HEK293 (cell line): Measurements from ENCODE around the gene IDI2.
"Not testable (repeated sequence)": the region's sequence is repeated elsewhere in the genome, so short reads cannot be mapped to it uniquely, and the experiment has no call there.

ENCODE experiments used
- CTCF ChIA-PET: fragments of 350-600 bp; formaldehyde crosslinking; extraction: SDS; loops from one replicate; lab custom pipeline; 2021; ENCODE audit warnings: antibody characterized with exemption; lab: Yijun Ruan, JAX
- POLR2A ChIA-PET: fragments of 300-600 bp; formaldehyde crosslinking; extraction: SDS; loops from one replicate; lab custom pipeline; 2020; ENCODE audit warnings: antibody characterized with exemption, inconsistent platforms; lab: Yijun Ruan, JAX
- H3K27ac ChIP-seq: fragments of 200-500 bp; sonication (Bioruptor generic); 2 replicates; pipeline ENCODE4 v1.5.1; 2014; ENCODE audit warnings: low read depth, low read length, control low read depth, inconsistent platforms; ENCODE audit errors: extremely low read depth
- H3K36me3 ChIP-seq, 2 experiments: fragments of 200-500 bp in 1 of 2; sonication (Bioruptor generic) in 1 of 2; 1 replicate in 1 of 2; 2 replicates in 1 of 2; pipeline ENCODE4 v1.5.1; 2014 to 2017; ENCODE audit warnings: inconsistent platforms in 2 of 2, low read length in 2 of 2; ENCODE audit not compliant: control insufficient read depth in 2 of 2, insufficient read depth in 1 of 2
- H3K4me1 ChIP-seq: fragments of 200-500 bp; sonication (Bioruptor generic); 2 replicates; pipeline ENCODE4 v1.5.1; 2014; ENCODE audit warnings: mild to moderate bottlenecking, low read length, inconsistent platforms; ENCODE audit not compliant: control insufficient read depth, insufficient read depth
- H3K4me3 ChIP-seq: 2 replicates; pipeline ENCODE4 v1.5.1; 2011; ENCODE audit warnings: low read depth, mild to moderate bottlenecking, control low read depth, low read length, moderate library complexity
- H3K9me3 ChIP-seq: fragments of 200-500 bp; sonication (Bioruptor generic); 2 replicates; pipeline ENCODE4 v1.5.1; 2014; ENCODE audit warnings: low read depth, low read length, inconsistent platforms; ENCODE audit not compliant: control insufficient read depth, insufficient read depth
- EGR2 ChIP-seq: fragments of 450-650 bp; formaldehyde crosslinking; IDR thresholded peaks from 2 replicates; pipeline ENCODE4 v1.5.1; 2016; ENCODE audit warnings: low read depth, missing biosample characterization, missing genetic modification characterization
- GLI2 ChIP-seq: fragments of 450-650 bp; formaldehyde crosslinking; IDR thresholded peaks from 2 replicates; pipeline ENCODE4; 2017; ENCODE audit warnings: missing biosample characterization, missing genetic modification characterization, low read depth, borderline replicate concordance
- HOXD13 ChIP-seq: sonication (generic); formaldehyde crosslinking; IDR thresholded peaks from 2 replicates; pipeline ENCODE4 v1.8.0; 2022; ENCODE audit warnings: missing genetic modification reagents, borderline replicate concordance
- PRDM10 ChIP-seq: fragments of 450-650 bp; formaldehyde crosslinking; IDR thresholded peaks from 2 replicates; pipeline ENCODE4 v1.5.1; 2016; ENCODE audit warnings: missing biosample characterization, missing genetic modification characterization
- RBAK ChIP-seq: fragments of 450-650 bp; formaldehyde crosslinking; IDR thresholded peaks from 2 replicates; pipeline ENCODE4 v1.5.1; 2016; ENCODE audit warnings: missing biosample characterization, missing genetic modification characterization
- ZFHX2 ChIP-seq: fragments of 450-650 bp; formaldehyde crosslinking; conservative IDR thresholded peaks from 2 replicates; pipeline ENCODE4 v1.5.1; 2016; ENCODE audit warnings: missing biosample characterization, missing genetic modification characterization
- ZNF10 ChIP-seq: fragments of 450-650 bp; formaldehyde crosslinking; IDR thresholded peaks from 2 replicates; pipeline ENCODE4 v1.5.1; 2017; ENCODE audit warnings: missing biosample characterization, missing genetic modification characterization
- ZNF155 ChIP-seq: fragments of 450-650 bp; formaldehyde crosslinking; IDR thresholded peaks from 2 replicates; pipeline ENCODE4 v1.5.1; 2016; ENCODE audit warnings: missing biosample characterization, missing genetic modification characterization
- ZNF174 ChIP-seq: fragments of 450-650 bp; formaldehyde crosslinking; IDR thresholded peaks from 2 replicates; pipeline ENCODE4 v1.5.0; 2017; ENCODE audit warnings: missing biosample characterization, mild to moderate bottlenecking, missing genetic modification characterization
- ZNF335 ChIP-seq: fragments of 450-650 bp; formaldehyde crosslinking; conservative IDR thresholded peaks from 2 replicates; pipeline ENCODE4 v1.5.1; 2016; ENCODE audit warnings: missing biosample characterization, missing genetic modification characterization
- ZNF350 ChIP-seq: fragments of 450-650 bp; formaldehyde crosslinking; IDR thresholded peaks from 2 replicates; pipeline ENCODE4 v1.5.0; 2017; ENCODE audit warnings: missing biosample characterization, mild to moderate bottlenecking, missing genetic modification characterization
- ZNF391 ChIP-seq: fragments of 450-650 bp; formaldehyde crosslinking; IDR thresholded peaks from 2 replicates; pipeline ENCODE4 v1.5.1; 2016; ENCODE audit warnings: low read depth, missing biosample characterization, missing genetic modification characterization, borderline replicate concordance
- ZNF558 ChIP-seq: fragments of 450-650 bp; formaldehyde crosslinking; IDR thresholded peaks from 2 replicates; pipeline ENCODE4 v1.5.1; 2016; ENCODE audit warnings: missing biosample characterization, missing genetic modification characterization
- ZNF654 ChIP-seq: fragments of 450-650 bp; formaldehyde crosslinking; IDR thresholded peaks from 2 replicates; pipeline ENCODE4 v1.5.1; 2016; ENCODE audit warnings: low read depth, missing biosample characterization, missing genetic modification characterization
- ZNF660 ChIP-seq: fragments of 450-650 bp; IDR thresholded peaks from 2 replicates; pipeline ENCODE4 v1.5.1; 2018; ENCODE audit warnings: missing biosample characterization, mild to moderate bottlenecking, missing genetic modification characterization
- ZNF768 ChIP-seq: fragments of 450-650 bp; formaldehyde crosslinking; IDR thresholded peaks from 2 replicates; pipeline ENCODE4 v1.5.1; 2018; ENCODE audit warnings: missing biosample characterization, mild to moderate bottlenecking, missing genetic modification characterization
- ZNF776 ChIP-seq: fragments of 450-650 bp; formaldehyde crosslinking; IDR thresholded peaks from 2 replicates; pipeline ENCODE4 v1.5.0; 2017; ENCODE audit warnings: missing biosample characterization, missing genetic modification characterization, borderline replicate concordance
- ZNF830 ChIP-seq: fragments of 450-650 bp; IDR thresholded peaks from 2 replicates; pipeline ENCODE4 v1.5.0; 2018; ENCODE audit warnings: missing biosample characterization, missing genetic modification characterization, low read depth, mild to moderate bottlenecking, moderate library complexity
- TF ChIP-seq, protein P1 (sequence below): fragments of 450-650 bp; formaldehyde crosslinking; IDR thresholded peaks from 2 replicates; pipeline ENCODE4 v1.5.1; 2016; ENCODE audit warnings: missing biosample characterization, missing genetic modification characterization

IDI2 gene

GRCh38 chr10:1011696-1012095, 14.0 kb downstream of the IDI2 start (continued):
- TF ChIP-seq PRDM10 (tag by site-specific recombination): no peak

DNA sequence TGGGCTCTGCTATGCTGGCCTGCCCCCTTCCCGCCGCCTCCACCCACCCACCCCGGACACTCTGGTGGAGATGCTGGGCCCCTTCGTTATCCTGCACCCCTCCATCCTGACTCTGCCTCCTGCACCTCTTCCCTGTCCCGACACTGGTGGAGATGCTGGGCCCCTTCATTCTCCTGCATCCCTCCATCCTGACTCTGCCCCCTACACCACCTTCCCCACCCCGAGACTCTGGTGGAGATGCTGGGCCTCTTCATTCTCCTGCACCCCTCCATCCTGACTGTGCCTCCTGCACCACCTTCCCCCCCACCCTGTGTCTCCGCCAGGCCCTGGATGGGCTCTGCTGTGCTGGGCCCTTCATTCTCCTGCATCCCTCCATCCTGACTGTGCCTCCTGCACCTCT, 15.0 kb downstream of the IDI2 start:
- H3K36me3 ChIP-seq: peaks cover 54 to 92% of the 10 kb centered on the region in 2 experiments

DNA sequence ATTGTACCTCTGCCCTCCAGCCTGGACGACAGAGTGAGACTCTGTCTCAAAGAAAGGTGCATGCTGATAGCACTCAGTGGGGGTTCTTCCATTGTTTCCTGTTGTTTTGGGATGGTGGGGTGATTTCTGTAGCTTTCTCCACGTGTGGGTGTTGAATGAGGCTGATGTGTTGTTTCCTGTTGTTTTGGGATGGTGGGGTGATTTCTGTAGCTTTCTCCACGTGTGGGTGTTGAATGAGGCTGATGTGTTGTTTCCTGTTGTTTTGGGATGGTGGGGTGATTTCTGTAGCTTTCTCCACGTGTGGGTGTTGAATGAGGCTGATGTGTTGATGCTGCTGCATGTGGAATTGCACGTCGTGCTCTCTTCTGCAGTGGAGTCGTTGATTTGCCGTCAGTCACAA, 15.7 kb downstream of the IDI2 start:
- H3K4me3 ChIP-seq, H3K27ac ChIP-seq, H3K4me1 ChIP-seq, H3K9me3 ChIP-seq, POLR2A ChIA-PET: not testable (repeated sequence)
- peak; percentile 69; the same call in 1 of the 2 replicates for TF ChIP-seq EGR2 (tag by site-specific recombination)
- TF ChIP-seq ZFHX2 (tag by site-specific recombination): peak; percentile 55
- H3K36me3 ChIP-seq: peaks cover 60 to 94% of the 10 kb centered on the region in 2 experiments
- CTCF ChIA-PET: interaction anchor here (0.7 kb wide), 1 partner anchor 28 kb away, joined by 3 read pairs; no protein-coding TSS in a partner anchor

More for the DNA sequence above, 15.0 kb downstream of the IDI2 start:
- no peak for TF ChIP-seq ZNF350
- no peak for TF ChIP-seq ZNF155
- TF ChIP-seq ZNF654 (tag by site-specific recombination): no peak
- TF ChIP-seq ZNF174: no peak
- TF ChIP-seq ZNF335 (tag by site-specific recombination): no peak
- no peak for TF ChIP-seq ZNF10 (tag by site-specific recombination)
- TF ChIP-seq ZNF768 (tag by site-specific recombination): no peak
- no peak for TF ChIP-seq ZNF558 (tag by site-specific recombination)
- TF ChIP-seq, protein P1, sequence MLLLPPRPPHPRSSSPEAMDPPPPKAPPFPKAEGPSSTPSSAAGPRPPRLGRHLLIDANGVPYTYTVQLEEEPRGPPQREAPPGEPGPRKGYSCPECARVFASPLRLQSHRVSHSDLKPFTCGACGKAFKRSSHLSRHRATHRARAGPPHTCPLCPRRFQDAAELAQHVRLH (tag by site-specific recombination): no peak
- TF ChIP-seq ZNF660: no peak
- TF ChIP-seq ZNF830 (tag by site-specific recombination): no peak
- no peak for TF ChIP-seq EGR2 (tag by site-specific recombination)
- no peak for TF ChIP-seq ZNF391 (tag by site-specific recombination)
- TF ChIP-seq RBAK (tag by site-specific recombination): no peak
- TF ChIP-seq ZNF776: no peak
- TF ChIP-seq HOXD13 (CRISPR knock-in tag): no peak
- TF ChIP-seq GLI2 (tag by site-specific recombination): no peak
- ChIA-PET CTCF (interaction anchor here (0.7 kb wide), 1 partner anchor 27 kb away, joined by 3 read pairs; no protein-coding TSS in a partner anchor), POLR2A (no interaction called here)
- Histone ChIP-seq H3K9me3 (no peaks in the 10 kb centered on the region), H3K4me3 (no peak overlapping the region), H3K4me1 (no peaks in the 10 kb centered on the region), H3K27ac (no peak overlapping the region)
